Right lobe of liver (tissue), 6 donors: ENCODE data around the gene ADGRF1. TPM values are rescaled to one million over a fixed set of nuclear protein-coding genes. Genes with fewer than 3 reads are reported as not detected.
"Not testable (repeated sequence)": the region's sequence is repeated elsewhere in the genome, so short reads cannot be mapped to it uniquely, and the experiment has no call there.

Experiments
- ATAC-seq, 4 donors: fragments of 200-7000 bp; cut with Tn5 transposase; one replicate each; pipeline ENCODE4 v1.9.1; 2020; ENCODE audit warnings: mild to moderate bottlenecking in 4 of 4, moderate library complexity in 4 of 4
- DNase-seq, 3 donors: peaks; one replicate each; pipeline ENCODE4 v3.0.0-alpha.2; 2020
- H3K27ac ChIP-seq, 3 donors: fragments of 200-600 bp; one replicate each; pipeline ENCODE4 v1.8.0; 2022
- H3K27me3 ChIP-seq, 2 donors: fragments of 200-600 bp; one replicate each; pipeline ENCODE4 v1.8.0; 2022
- H3K36me3 ChIP-seq, 4 donors: fragments of 200-600 bp; sonication (generic) in 1 of 4; one replicate each; pipeline versions ENCODE4 v1.5.1 to v1.8.0; 2017 to 2022; ENCODE audit warnings: control low read depth in 1 of 4
- H3K4me1 ChIP-seq, 4 donors: fragments of 200-600 bp; sonication (generic) in 1 of 4; one replicate each; pipeline versions ENCODE4 v1.5.1 to v1.8.0; 2017 to 2022; ENCODE audit warnings: control low read depth in 1 of 4
- H3K4me3 ChIP-seq, 3 donors: fragments of 200-600 bp; one replicate each; pipeline ENCODE4 v1.8.0; 2022
- H3K9me3 ChIP-seq, 4 donors: fragments of 200-600 bp; sonication (generic) in 1 of 4; one replicate each; pipeline versions ENCODE4 v1.5.1 to v1.8.0; 2017 to 2022; ENCODE audit warnings: control low read depth in 1 of 4
- CTCF ChIP-seq, 4 donors: fragments of 200-600 bp in 3 of 4; fragments of 450-650 bp in 1 of 4; IDR thresholded peaks; one replicate each; pipeline versions ENCODE4 v1.5.1 to v1.8.0; 2016 to 2022; ENCODE audit warnings: antibody characterized with exemption in 4 of 4, mild to moderate bottlenecking in 2 of 4
- POLR2A ChIP-seq: fragments of 450-650 bp; IDR thresholded peaks from one replicate; pipeline ENCODE4 v1.6.1; 2017; ENCODE audit warnings: antibody characterized with exemption, mild to moderate bottlenecking
- WGBS: methylation state at CpG from one replicate; pipeline ENCODE4 v1.1.6; 2018; ENCODE audit warnings: low coverage, low lambda C conversion rate; ENCODE audit not compliant: insufficient coverage; ENCODE audit errors: missing lambda C conversion rate; 5-methylcytosine and 5-hydroxymethylcytosine counted together
- intact Hi-C, 2 donors: fragments of 100-400 bp; cut with DNase I; formaldehyde crosslinking; loops; one replicate each; pipeline versions ENCODE4 v1.11.2 to v1.14.1; 2022
- total RNA-seq, 6 experiments: library from RNA; depleted of rRNA in 2 of 6; stranded (reverse); fragments of >200 nt in 2 of 6; fragmentation: NEBNext Ultra II Directional in 3 of 6; extraction: Animal tissue kit (Norgen Biotek cat#: 25700) in 3 of 6; gene quantifications; one replicate each; pipeline versions ENCODE4 v1.1.0 to v1.2.4, GENCODE V29; 2016 to 2023
- donor health status: DM: no; HTN: yes; CAD: no.
- donor health status: DM: no; HTN: no; CAD: no.
- donor health status: DM: no; HTN: no; CAD: no.
- donor health status: DM: no; HTN: yes; CAD: no.
- donor health status: DM: no; HTN: yes; CAD: no.

Gene ADGRF1
- total RNA-seq, 6 experiments from 2014 or later = not detected

- Histone ChIP-seq H3K4me3 (no peak overlapping the region), H3K27me3 (no peaks in the 10 kb centered on the region), H3K9me3 (no peaks in the 10 kb centered on the region), H3K27ac (no peak overlapping the region), H3K36me3 (no peaks in the 10 kb centered on the region), H3K4me1 (no peaks in the 10 kb centered on the region)
- ATAC-seq = no peak
- no peak for TF ChIP-seq POLR2A
- no peak for TF ChIP-seq CTCF (IDR thresholded peaks at IDR 0.05)
- WGBS = 43% methylated on average over 1 of the region's 1 CpG
- DNase-seq = no peak
- intact Hi-C loops = no loop called here
Observed at GRCh38 chr6:47057830-47058540, 15.9 kb upstream of the ADGRF1 start.

GRCh38 chr6:47056832-47057231 is 14.7 kb upstream of the ADGRF1 start:
- Histone ChIP-seq H3K27ac (no peak overlapping the region), H3K9me3 (no peaks in the 10 kb centered on the region), H3K4me1 (no peaks in the 10 kb centered on the region), H3K27me3 (no peaks in the 10 kb centered on the region), H3K4me3 (no peak overlapping the region), H3K36me3 (no peaks in the 10 kb centered on the region)
- WGBS = 91% methylated on average over 2 of the region's 2 CpGs
- ATAC-seq (no peak), DNase-seq (no peak)
- intact Hi-C loops = no loop called here
- TF ChIP-seq POLR2A = no peak
- TF ChIP-seq CTCF (IDR thresholded peaks at IDR 0.05) = no peak

GRCh38 chr6:47054302-47054701 is 12.2 kb upstream of the ADGRF1 start:
- H3K27ac ChIP-seq, H3K27me3 ChIP-seq, ATAC-seq, H3K36me3 ChIP-seq, H3K9me3 ChIP-seq, intact Hi-C loops, H3K4me3 ChIP-seq, DNase-seq, H3K4me1 ChIP-seq: not testable (repeated sequence)
- 85% methylated on average over 2 of the region's 2 CpGs for WGBS

GRCh38 chr6:47048638-47049037 is 6.5 kb upstream of the ADGRF1 start:
- DNase-seq (no peak), ATAC-seq (no peak)
- no peaks in the 10 kb centered on the region for H3K9me3 ChIP-seq
- no peak overlapping the region for H3K4me3 ChIP-seq
- no peaks in the 10 kb centered on the region for H3K4me1 ChIP-seq
- H3K27me3 ChIP-seq = no peaks in the 10 kb centered on the region
- no peaks in the 10 kb centered on the region for H3K36me3 ChIP-seq
- H3K27ac ChIP-seq = no peak overlapping the region
- TF ChIP-seq POLR2A = no peak
- no peak for TF ChIP-seq CTCF (IDR thresholded peaks at IDR 0.05)
- intact Hi-C loops = no loop called here

- TF ChIP-seq CTCF (IDR thresholded peaks at IDR 0.05) (peak; percentile 76 to 83 (median 80)), POLR2A (no peak)
- DNase-seq (no peak), ATAC-seq (peak; percentile 92 to 99 (median 97))
- Histone ChIP-seq H3K27ac (no peak overlapping the region), H3K9me3 (no peaks in the 10 kb centered on the region), H3K27me3 (no peaks in the 10 kb centered on the region), H3K4me1 (no peaks in the 10 kb centered on the region), H3K4me3 (no peak overlapping the region), H3K36me3 (no peaks in the 10 kb centered on the region)
- intact Hi-C loops = no loop called here
- 16% methylated on average over 9 of the region's 9 CpGs for WGBS
Observed at GRCh38 chr6:47047479-47048407, 5.6 kb upstream of the ADGRF1 start.
